GM12891 (cell line): Measurements from ENCODE around the gene ATXN1.

Experiments
- PAX5 ChIP-seq: IDR thresholded peaks from 2 replicates; pipeline ENCODE4 v1.6.1; 2011; ENCODE audit warnings: low read length, moderate library complexity, mild to moderate bottlenecking; ENCODE audit not compliant: insufficient read depth, severe bottlenecking
- POLR2A ChIP-seq: IDR thresholded peaks from 2 replicates; pipeline ENCODE4 v1.6.1; 2011; ENCODE audit warnings: low read depth, low read length, control low read depth
- POLR2AphosphoS5 ChIP-seq: IDR thresholded peaks from 2 replicates; pipeline ENCODE4 v1.6.1; 2011; ENCODE audit warnings: low read depth, low read length, control low read depth
- SPI1 ChIP-seq: IDR thresholded peaks from 2 replicates; pipeline ENCODE4 v1.6.1; 2011; ENCODE audit warnings: low read depth, low read length, control low read depth
- TAF1 ChIP-seq: IDR thresholded peaks from 2 replicates; pipeline ENCODE4 v1.6.1; 2011; ENCODE audit warnings: low read depth, low read length, control low read depth

DNA sequence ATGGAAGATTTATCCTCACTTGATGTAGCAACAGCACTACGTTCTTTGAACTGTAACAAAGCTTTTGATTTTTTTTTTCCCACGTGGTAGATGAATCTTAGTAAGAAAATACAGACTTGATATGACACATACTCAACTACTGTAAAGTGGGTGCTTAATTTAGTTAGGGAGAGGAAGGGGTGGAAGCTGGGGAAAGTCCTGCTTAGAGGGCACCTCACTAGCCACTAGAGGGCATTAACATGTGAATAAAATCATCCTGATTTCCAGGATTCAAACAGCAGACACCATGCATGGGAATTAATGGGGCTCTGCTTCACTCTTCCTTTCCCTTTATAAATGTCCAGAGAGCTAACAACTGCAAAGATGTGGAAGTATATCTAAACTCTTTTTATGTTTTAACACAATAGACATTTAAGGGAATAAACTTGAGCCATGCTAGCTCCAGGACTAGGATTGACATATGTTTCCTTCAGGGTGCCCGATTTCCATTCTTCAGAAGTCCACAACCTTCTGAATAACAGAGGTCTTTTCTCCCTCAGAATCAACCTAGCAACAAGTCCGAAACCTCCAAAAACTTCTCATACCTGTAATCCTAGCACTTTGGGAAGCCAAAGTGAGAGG is 250.1 kb downstream of the ATXN1 start:
- no peak for TF ChIP-seq POLR2A
- TF ChIP-seq POLR2AphosphoS5 = no peak
- TF ChIP-seq TAF1 = no peak
- no peak for TF ChIP-seq PAX5
- TF ChIP-seq SPI1 = no peak
